Measurements from ENCODE around the gene SMIM14.

The SMIM14 gene

GRCh38 chr4:39524161-39524957 lies 114.3 kb downstream of the SMIM14 start:
- Histone ChIP-seq H3K23ac (ENCODE audit: low read length in 2 of 2) (no peak overlapping the region), H3K4me2 (ENCODE audit: low read length, poor library complexity, severe bottlenecking) (peak overlapping the region; percentile 47), H3K4me1 (ENCODE audit: control insufficient read depth, insufficient read depth, low read depth, low read length) (peaks cover 14% of the 10 kb centered on the region), H3K9me3 (ENCODE audit: control insufficient read depth, low read length) (no peaks in the 10 kb centered on the region), H3K9ac (ENCODE audit: low read length) (peak overlapping the region; percentile 87), H4K91ac (ENCODE audit: low read length) (no peak overlapping the region), H3K4ac (ENCODE audit: low read depth in 1 of 2, low read length in 2 of 2) (no peak overlapping the region), H2BK5ac (ENCODE audit: low read depth, low read length, poor library complexity, severe bottlenecking) (no peak overlapping the region), H2AFZ (ENCODE audit: low read depth, low read length) (no peak overlapping the region), H2AK5ac (ENCODE audit: low read length, severe bottlenecking) (no peak overlapping the region), H3K27me3 (ENCODE audit: control insufficient read depth in 1 of 2, insufficient read depth in 1 of 2, low read length in 2 of 2) (no peaks in the 10 kb centered on the region), H2BK15ac (ENCODE audit: low read depth, poor library complexity, severe bottlenecking) (no peak overlapping the region), H3K27ac (ENCODE audit: low read length, poor library complexity, severe bottlenecking) (no peak overlapping the region), H3K79me1 (replicated peaks; ENCODE audit: low read length, poor library complexity, severe bottlenecking) (peaks cover 2% of the 10 kb centered on the region), H3K14ac (ENCODE audit: low read length in 2 of 2) (no peak overlapping the region), H2BK120ac (ENCODE audit: low read depth, low read length) (no peak overlapping the region), H2BK12ac (ENCODE audit: low read length in 2 of 2) (no peak overlapping the region), H4K8ac (ENCODE audit: low read length) (no peak overlapping the region), H3K36me3 (ENCODE audit: control insufficient read depth in 1 of 2, insufficient read depth in 2 of 2, low read depth in 1 of 2, low read length in 2 of 2) (peaks cover 5 to 15% of the 10 kb centered on the region in 2 experiments), H3K18ac (ENCODE audit: low read depth in 1 of 2, low read length in 2 of 2) (no peak overlapping the region), H3K4me3 (ENCODE audit: insufficient read depth in 1 of 2, low read depth in 1 of 2, low read length in 2 of 2) (peak overlapping the region in 1 of 2 experiments; percentile 98)
- WGBS: 94% methylated on average over 6 of the region's 7 CpGs
- DNase-seq: no peak

- Histone ChIP-seq H3K27me3 (ENCODE audit: control insufficient read depth in 1 of 2, insufficient read depth in 1 of 2, low read length in 2 of 2) (no peaks in the 10 kb centered on the region), H3K79me1 (replicated peaks; ENCODE audit: low read length, poor library complexity, severe bottlenecking) (no peaks in the 10 kb centered on the region), H2BK5ac (ENCODE audit: low read depth, low read length, poor library complexity, severe bottlenecking) (no peak overlapping the region), H3K14ac (ENCODE audit: low read length in 2 of 2) (no peak overlapping the region), H3K18ac (ENCODE audit: low read depth in 1 of 2, low read length in 2 of 2) (no peak overlapping the region), H3K4me3 (ENCODE audit: insufficient read depth in 1 of 2, low read depth in 1 of 2, low read length in 2 of 2) (peak overlapping the region in 1 of 2 experiments; percentile 67), H3K23ac (ENCODE audit: low read length in 2 of 2) (no peak overlapping the region), H3K4me2 (ENCODE audit: low read length, poor library complexity, severe bottlenecking) (no peak overlapping the region), H2BK120ac (ENCODE audit: low read depth, low read length) (no peak overlapping the region), H2AFZ (ENCODE audit: low read depth, low read length) (no peak overlapping the region), H3K36me3 (ENCODE audit: control insufficient read depth in 1 of 2, insufficient read depth in 2 of 2, low read depth in 1 of 2, low read length in 2 of 2) (peaks cover 14 to 36% of the 10 kb centered on the region in 2 experiments), H4K91ac (ENCODE audit: low read length) (no peak overlapping the region), H4K8ac (ENCODE audit: low read length) (no peak overlapping the region), H2BK12ac (ENCODE audit: low read length in 2 of 2) (no peak overlapping the region), H2AK5ac (ENCODE audit: low read length, severe bottlenecking) (no peak overlapping the region), H2BK15ac (ENCODE audit: low read depth, poor library complexity, severe bottlenecking) (no peak overlapping the region), H3K4me1 (ENCODE audit: control insufficient read depth, insufficient read depth, low read depth, low read length) (peaks cover 9% of the 10 kb centered on the region), H3K9me3 (ENCODE audit: control insufficient read depth, low read length) (no peaks in the 10 kb centered on the region), H3K4ac (ENCODE audit: low read depth in 1 of 2, low read length in 2 of 2) (no peak overlapping the region), H3K9ac (ENCODE audit: low read length) (peak overlapping the region; percentile 87), H3K27ac (ENCODE audit: low read length, poor library complexity, severe bottlenecking) (no peak overlapping the region)
- DNase-seq: no peak
- WGBS: no CpG with 5 or more reads among the region's 2 CpGs
These were observed 116.6 kb downstream of the SMIM14 start for GRCh38 chr4:39522068-39522467.

GRCh38 chr4:39521253-39521919 lies 117.3 kb downstream of the SMIM14 start:
- 100% methylated on average over 3 of the region's 5 CpGs for WGBS
- peaks cover 14 to 41% of the 10 kb centered on the region in 2 experiments for H3K36me3 ChIP-seq (ENCODE audit: control insufficient read depth in 1 of 2, insufficient read depth in 2 of 2, low read depth in 1 of 2, low read length in 2 of 2)
- H3K4me2 ChIP-seq (ENCODE audit: low read length, poor library complexity, severe bottlenecking): no peak overlapping the region
- H3K79me1 ChIP-seq (replicated peaks; ENCODE audit: low read length, poor library complexity, severe bottlenecking): no peaks in the 10 kb centered on the region
- no peak overlapping the region for H2AFZ ChIP-seq (ENCODE audit: low read depth, low read length)
- no peaks in the 10 kb centered on the region for H3K27me3 ChIP-seq (ENCODE audit: control insufficient read depth in 1 of 2, insufficient read depth in 1 of 2, low read length in 2 of 2)
- no peaks in the 10 kb centered on the region for H3K9me3 ChIP-seq (ENCODE audit: control insufficient read depth, low read length)
- no peak overlapping the region for H2BK5ac ChIP-seq (ENCODE audit: low read depth, low read length, poor library complexity, severe bottlenecking)
- no peak overlapping the region for H2AK5ac ChIP-seq (ENCODE audit: low read length, severe bottlenecking)
- no peak overlapping the region for H4K91ac ChIP-seq (ENCODE audit: low read length)
- peak overlapping the region; percentile 87 for H3K9ac ChIP-seq (ENCODE audit: low read length)
- H3K14ac ChIP-seq (ENCODE audit: low read length in 2 of 2): no peak overlapping the region
- H4K8ac ChIP-seq (ENCODE audit: low read length): no peak overlapping the region
- H3K4me3 ChIP-seq (ENCODE audit: insufficient read depth in 1 of 2, low read depth in 1 of 2, low read length in 2 of 2): peak overlapping the region in 1 of 2 experiments; percentile 67
- H2BK15ac ChIP-seq (ENCODE audit: low read depth, poor library complexity, severe bottlenecking): no peak overlapping the region
- H3K18ac ChIP-seq (ENCODE audit: low read depth in 1 of 2, low read length in 2 of 2): no peak overlapping the region
- peaks cover 9% of the 10 kb centered on the region for H3K4me1 ChIP-seq (ENCODE audit: control insufficient read depth, insufficient read depth, low read depth, low read length)
- no peak overlapping the region for H3K4ac ChIP-seq (ENCODE audit: low read depth in 1 of 2, low read length in 2 of 2)
- no peak overlapping the region for H2BK120ac ChIP-seq (ENCODE audit: low read depth, low read length)
- peak overlapping the region; percentile 26 for H3K27ac ChIP-seq (ENCODE audit: low read length, poor library complexity, severe bottlenecking)
- no peak for DNase-seq
- no peak overlapping the region for H3K23ac ChIP-seq (ENCODE audit: low read length in 2 of 2)
- no peak overlapping the region for H2BK12ac ChIP-seq (ENCODE audit: low read length in 2 of 2)

GRCh38 chr4:39518484-39518883 lies 120.2 kb downstream of the SMIM14 start:
- H3K9ac ChIP-seq (ENCODE audit: low read length): no peak overlapping the region
- no peak overlapping the region for H3K4ac ChIP-seq (ENCODE audit: low read depth in 1 of 2, low read length in 2 of 2)
- no peak overlapping the region for H2AK5ac ChIP-seq (ENCODE audit: low read length, severe bottlenecking)
- H3K4me3 ChIP-seq (ENCODE audit: insufficient read depth in 1 of 2, low read depth in 1 of 2, low read length in 2 of 2): no peak overlapping the region
- DNase-seq: no peak
- no peak overlapping the region for H3K18ac ChIP-seq (ENCODE audit: low read depth in 1 of 2, low read length in 2 of 2)
- no peak overlapping the region for H2BK5ac ChIP-seq (ENCODE audit: low read depth, low read length, poor library complexity, severe bottlenecking)
- no peak overlapping the region for H4K8ac ChIP-seq (ENCODE audit: low read length)
- H2BK120ac ChIP-seq (ENCODE audit: low read depth, low read length): no peak overlapping the region
- H3K23ac ChIP-seq (ENCODE audit: low read length in 2 of 2): no peak overlapping the region
- H2BK15ac ChIP-seq (ENCODE audit: low read depth, poor library complexity, severe bottlenecking): no peak overlapping the region
- no peak overlapping the region for H3K27ac ChIP-seq (ENCODE audit: low read length, poor library complexity, severe bottlenecking)
- no peak overlapping the region for H3K14ac ChIP-seq (ENCODE audit: low read length in 2 of 2)
- no peaks in the 10 kb centered on the region for H3K9me3 ChIP-seq (ENCODE audit: control insufficient read depth, low read length)
- H3K4me2 ChIP-seq (ENCODE audit: low read length, poor library complexity, severe bottlenecking): no peak overlapping the region
- H3K36me3 ChIP-seq (ENCODE audit: control insufficient read depth in 1 of 2, insufficient read depth in 2 of 2, low read depth in 1 of 2, low read length in 2 of 2): peaks cover 18 to 55% of the 10 kb centered on the region in 2 experiments
- no peak overlapping the region for H2AFZ ChIP-seq (ENCODE audit: low read depth, low read length)
- H3K79me1 ChIP-seq (replicated peaks; ENCODE audit: low read length, poor library complexity, severe bottlenecking): no peaks in the 10 kb centered on the region
- H4K91ac ChIP-seq (ENCODE audit: low read length): no peak overlapping the region
- H3K4me1 ChIP-seq (ENCODE audit: control insufficient read depth, insufficient read depth, low read depth, low read length): peaks cover 10% of the 10 kb centered on the region
- 79% methylated on average over 5 of the region's 6 CpGs for WGBS
- no peak overlapping the region for H2BK12ac ChIP-seq (ENCODE audit: low read length in 2 of 2)
- H3K27me3 ChIP-seq (ENCODE audit: control insufficient read depth in 1 of 2, insufficient read depth in 1 of 2, low read length in 2 of 2): no peaks in the 10 kb centered on the region

Measured in mesenchymal stem cell (in vitro differentiated cells and primary cell).